AG04450 (cell line): Measurements from ENCODE around the gene ASPSCR1. TPM values are rescaled to one million over a fixed set of nuclear protein-coding genes. Genes with fewer than 3 reads are reported as not detected.

Source experiments
- CTCF ChIA-PET: fragments of 300-600, 350-600 bp; formaldehyde crosslinking; extraction: SDS; loops from one replicate; lab custom pipeline; 2022; ENCODE audit warnings: antibody characterized with exemption, inconsistent platforms; lab: Charles Lee
- POLR2A ChIA-PET: fragments of 350-600 bp; formaldehyde crosslinking; extraction: SDS; loops from one replicate; lab custom pipeline; 2021; ENCODE audit warnings: antibody characterized with exemption, inconsistent platforms; lab: Yijun Ruan, JAX
- DNase-seq: peaks from one replicate; pipeline ENCODE4 v3.0.0-alpha.2; 2011; ENCODE audit warnings: low read depth, low spot score
- H3K27ac ChIP-seq: one replicate; pipeline ENCODE4 v1.5.1; 2012; ENCODE audit warnings: low read depth, low read length, control low read depth
- H3K27me3 ChIP-seq: one replicate; pipeline ENCODE4 v1.6.0; 2012; ENCODE audit warnings: low read length; ENCODE audit not compliant: control insufficient read depth, insufficient read depth
- H3K4me3 ChIP-seq: 2 replicates; pipeline ENCODE4 v1.5.1; 2011; ENCODE audit warnings: mild to moderate bottlenecking, low read depth, low read length, control low read depth
- H3K9me3 ChIP-seq: 2 replicates; pipeline ENCODE4 v1.5.1; 2012; ENCODE audit warnings: low read length; ENCODE audit not compliant: control insufficient read depth, insufficient read depth
- CTCF ChIP-seq: IDR thresholded peaks from 2 replicates; pipeline ENCODE4 v1.5.1; 2011; ENCODE audit warnings: low read depth, low read length, control low read depth, inconsistent platforms
- polyA plus RNA-seq: library from polyadenylated mRNA; depleted of rRNA; stranded (reverse); fragments of >200 nt; gene quantifications from 2 replicates; pipeline ENCODE4 v1.2.3, GENCODE V29; 2011

ASPSCR1 gene
- polyA plus RNA-seq, 1 experiment = 7.1 TPM

GRCh38 chr17:82012261-82012639, 34.8 kb downstream of the ASPSCR1 start:
- CTCF ChIA-PET = no interaction called here

GRCh38 chr17:82012640-82013295, 35.3 kb downstream of the ASPSCR1 start:
- Histone ChIP-seq H3K27me3 (no peaks in the 10 kb centered on the region), H3K4me3 (no peak overlapping the region), H3K9me3 (no peaks in the 10 kb centered on the region; the same call in 1 of the 2 replicates), H3K27ac (no peak overlapping the region)
- ChIA-PET CTCF (no interaction called here), POLR2A (no interaction called here)
- TF ChIP-seq CTCF = no peak
- DNase-seq = no peak

More at GRCh38 chr17:82012261-82012639, 34.8 kb downstream of the ASPSCR1 start:
- TF ChIP-seq CTCF = no peak
- no peaks in the 10 kb centered on the region; the same call in 1 of the 2 replicates for H3K9me3 ChIP-seq
- DNase-seq = no peak
- H3K27ac ChIP-seq = no peak overlapping the region
- H3K4me3 ChIP-seq = no peak overlapping the region
- H3K27me3 ChIP-seq = no peaks in the 10 kb centered on the region
- POLR2A ChIA-PET = no interaction called here

GRCh38 chr17:82013341-82013740, 35.9 kb downstream of the ASPSCR1 start:
- Histone ChIP-seq H3K4me3 (no peak overlapping the region), H3K27ac (no peak overlapping the region), H3K27me3 (no peaks in the 10 kb centered on the region), H3K9me3 (no peaks in the 10 kb centered on the region; the same call in 1 of the 2 replicates)
- ChIA-PET POLR2A (no interaction called here), CTCF (no interaction called here)
- TF ChIP-seq CTCF = no peak
- DNase-seq = no peak

- POLR2A ChIA-PET = no interaction called here
- no peak overlapping the region for H3K27ac ChIP-seq
- DNase-seq = no peak
- CTCF ChIA-PET = interaction anchor here (1.2 kb wide), 1 partner anchor 54 kb away, joined by 4 read pairs; no protein-coding TSS in a partner anchor
- no peaks in the 10 kb centered on the region; the same call in 1 of the 2 replicates for H3K9me3 ChIP-seq
- no peak for TF ChIP-seq CTCF
- no peaks in the 10 kb centered on the region for H3K27me3 ChIP-seq
- H3K4me3 ChIP-seq = no peak overlapping the region
Observed at GRCh38 chr17:82013772-82014321, 36.4 kb downstream of the ASPSCR1 start.

- Histone ChIP-seq H3K27me3 (no peaks in the 10 kb centered on the region), H3K27ac (no peak overlapping the region), H3K4me3 (no peak overlapping the region), H3K9me3 (no peaks in the 10 kb centered on the region; the same call in 1 of the 2 replicates)
- CTCF ChIA-PET = interaction anchor here (1.2 kb wide), 1 partner anchor 55 kb away, joined by 4 read pairs; no protein-coding TSS in a partner anchor
- no peak for TF ChIP-seq CTCF
- no peak for DNase-seq
- POLR2A ChIA-PET = no interaction called here
Observed at GRCh38 chr17:82014432-82014831, 37.0 kb downstream of the ASPSCR1 start.
